Measurements from ENCODE around the gene KISS1. TPM values are rescaled to one million over a fixed set of nuclear protein-coding genes. Genes with fewer than 3 reads are reported as not detected.

KISS1 gene
- polyA plus RNA-seq, 1 donor (not counting 4 experiments of a cell fraction or from before 2014, with no cell fraction given): not detected

DNA sequence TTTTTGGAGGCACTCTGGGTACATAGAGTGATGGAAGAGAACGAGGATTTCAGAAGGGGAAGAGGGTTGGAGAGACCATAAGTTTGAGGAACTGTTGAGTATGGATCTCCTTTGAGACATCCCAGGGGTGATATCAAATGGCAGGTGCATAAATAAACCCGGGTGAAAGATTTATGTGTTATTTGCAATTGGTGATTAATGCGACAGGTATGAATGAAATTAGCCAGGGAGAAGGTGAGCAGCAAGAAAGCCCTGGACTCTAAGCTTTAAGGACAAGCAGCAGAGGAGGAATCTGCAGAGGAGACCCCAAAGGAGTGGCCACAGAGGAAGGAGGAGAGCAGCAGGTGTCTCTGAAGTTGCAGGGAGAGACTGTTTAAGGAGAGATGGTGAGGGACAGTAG lies 21.3 kb downstream of the KISS1 start:
- Histone ChIP-seq H3K9me3 (ENCODE audit: control insufficient read depth, low read depth, low read length) (peaks cover 1% of the 10 kb centered on the region), H3K9ac (ENCODE audit: control insufficient read depth, extremely low read depth, insufficient read depth, low read length) (no peak overlapping the region), H3K27ac (ENCODE audit: control insufficient read depth, insufficient read depth, low read length) (no peak overlapping the region), H3K79me2 (ENCODE audit: control insufficient read depth, insufficient read depth, low read length) (no peaks in the 10 kb centered on the region), H3K4me2 (ENCODE audit: control insufficient read depth, extremely low read depth, insufficient read depth, low read depth, low read length) (no peak overlapping the region), H3K36me3 (ENCODE audit: control insufficient read depth in 2 of 2, extremely low read depth in 1 of 2, insufficient read depth in 2 of 2, low read length in 2 of 2) (no peaks in the 10 kb centered on the region), H3K27me3 (ENCODE audit: control insufficient read depth, extremely low read depth, insufficient read depth, low read length) (no peaks in the 10 kb centered on the region), H4K20me1 (ENCODE audit: control insufficient read depth, extremely low read depth, insufficient read depth, low read length) (no peaks in the 10 kb centered on the region), H3K4me1 (ENCODE audit: control insufficient read depth, extremely low read depth, insufficient read depth, low read length) (peaks cover 19% of the 10 kb centered on the region), H3K9me1 (ENCODE audit: control insufficient read depth, extremely low read depth, insufficient read depth, low read length) (no peaks in the 10 kb centered on the region), H2AFZ (ENCODE audit: control insufficient read depth, low read length) (no peak overlapping the region), H3K4me3 (ENCODE audit: control insufficient read depth in 2 of 3, extremely low read depth in 1 of 3, insufficient read depth in 2 of 3, low read depth in 1 of 3, low read length in 3 of 3) (no peak overlapping the region)
- FAIRE-seq (no peak), DNase-seq (ENCODE audit: low read depth, low spot score) (no peak)
- TF ChIP-seq, protein P1, sequence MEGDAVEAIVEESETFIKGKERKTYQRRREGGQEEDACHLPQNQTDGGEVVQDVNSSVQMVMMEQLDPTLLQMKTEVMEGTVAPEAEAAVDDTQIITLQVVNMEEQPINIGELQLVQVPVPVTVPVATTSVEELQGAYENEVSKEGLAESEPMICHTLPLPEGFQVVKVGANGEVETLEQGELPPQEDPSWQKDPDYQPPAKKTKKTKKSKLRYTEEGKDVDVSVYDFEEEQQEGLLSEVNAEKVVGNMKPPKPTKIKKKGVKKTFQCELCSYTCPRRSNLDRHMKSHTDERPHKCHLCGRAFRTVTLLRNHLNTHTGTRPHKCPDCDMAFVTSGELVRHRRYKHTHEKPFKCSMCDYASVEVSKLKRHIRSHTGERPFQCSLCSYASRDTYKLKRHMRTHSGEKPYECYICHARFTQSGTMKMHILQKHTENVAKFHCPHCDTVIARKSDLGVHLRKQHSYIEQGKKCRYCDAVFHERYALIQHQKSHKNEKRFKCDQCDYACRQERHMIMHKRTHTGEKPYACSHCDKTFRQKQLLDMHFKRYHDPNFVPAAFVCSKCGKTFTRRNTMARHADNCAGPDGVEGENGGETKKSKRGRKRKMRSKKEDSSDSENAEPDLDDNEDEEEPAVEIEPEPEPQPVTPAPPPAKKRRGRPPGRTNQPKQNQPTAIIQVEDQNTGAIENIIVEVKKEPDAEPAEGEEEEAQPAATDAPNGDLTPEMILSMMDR (optimal IDR thresholded peaks at IDR 0.05 in 1 of 3, IDR thresholded peaks at IDR 0.05 in 1 of 3, conservative IDR thresholded peaks at IDR 0.05 in 1 of 3; ENCODE audit: extremely low read depth in 1 of 3, insufficient read depth in 2 of 3, low read length in 3 of 3): no peak
- no peak for TF ChIP-seq EZH2 (IDR thresholded peaks at IDR 0.05; ENCODE audit: low read length)
- dilution Hi-C loops (cut with MboI; ENCODE audit: extremely low pct_ligation_motif_present, low sequenced_read_pairs): no loop called here

DNA sequence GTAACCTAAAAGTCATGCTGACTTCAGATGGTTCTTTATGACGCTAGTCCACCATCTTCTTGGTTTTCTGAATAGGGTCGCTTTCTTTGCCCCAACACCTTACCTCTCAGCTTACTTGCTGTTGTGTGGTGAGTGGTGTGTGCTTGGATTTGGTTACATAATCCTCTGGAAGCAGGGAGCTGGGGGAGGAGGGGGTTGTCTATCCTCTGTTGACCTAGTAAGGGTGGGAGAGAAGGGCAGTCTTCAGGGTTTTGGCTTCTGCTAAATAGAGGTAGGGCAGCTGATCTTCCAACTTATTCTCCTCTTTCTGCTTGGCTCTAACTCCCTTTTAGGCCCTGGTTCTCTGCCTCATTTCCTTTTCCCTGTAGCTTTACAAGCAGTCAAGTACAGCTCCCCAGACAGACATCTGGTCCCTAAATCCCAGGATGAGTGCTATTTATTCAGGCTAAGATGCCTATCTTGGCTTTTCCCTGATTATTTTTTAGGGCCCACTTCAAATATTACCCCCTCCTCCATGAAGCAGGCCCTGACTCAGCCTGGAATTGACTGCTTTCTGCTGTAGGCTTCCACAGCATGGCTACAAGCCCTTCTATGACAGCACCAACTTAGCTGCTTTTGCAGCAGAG lies 23.8 kb downstream of the KISS1 start:
- H3K36me3 ChIP-seq (ENCODE audit: control insufficient read depth in 2 of 2, extremely low read depth in 1 of 2, insufficient read depth in 2 of 2, low read length in 2 of 2): no peaks in the 10 kb centered on the region
- H3K27me3 ChIP-seq (ENCODE audit: control insufficient read depth, extremely low read depth, insufficient read depth, low read length): no peaks in the 10 kb centered on the region
- DNase-seq (ENCODE audit: low read depth, low spot score) (no peak), FAIRE-seq (no peak)
- H3K9me3 ChIP-seq (ENCODE audit: control insufficient read depth, low read depth, low read length): peaks cover 6% of the 10 kb centered on the region
- H3K4me3 ChIP-seq (ENCODE audit: control insufficient read depth in 2 of 3, extremely low read depth in 1 of 3, insufficient read depth in 2 of 3, low read depth in 1 of 3, low read length in 3 of 3): no peak overlapping the region
- H3K27ac ChIP-seq (ENCODE audit: control insufficient read depth, insufficient read depth, low read length): peak overlapping the region; percentile 10
- TF ChIP-seq, protein P1 (optimal IDR thresholded peaks at IDR 0.05 in 1 of 3, IDR thresholded peaks at IDR 0.05 in 1 of 3, conservative IDR thresholded peaks at IDR 0.05 in 1 of 3; ENCODE audit: extremely low read depth in 1 of 3, insufficient read depth in 2 of 3, low read length in 3 of 3): no peak
- no peak for TF ChIP-seq EZH2 (IDR thresholded peaks at IDR 0.05; ENCODE audit: low read length)
- no peaks in the 10 kb centered on the region for H4K20me1 ChIP-seq (ENCODE audit: control insufficient read depth, extremely low read depth, insufficient read depth, low read length)
- H2AFZ ChIP-seq (ENCODE audit: control insufficient read depth, low read length): peak overlapping the region; percentile 25
- no peaks in the 10 kb centered on the region for H3K79me2 ChIP-seq (ENCODE audit: control insufficient read depth, insufficient read depth, low read length)
- H3K9me1 ChIP-seq (ENCODE audit: control insufficient read depth, extremely low read depth, insufficient read depth, low read length): no peaks in the 10 kb centered on the region
- no peak overlapping the region for H3K4me2 ChIP-seq (ENCODE audit: control insufficient read depth, extremely low read depth, insufficient read depth, low read depth, low read length)
- H3K4me1 ChIP-seq (ENCODE audit: control insufficient read depth, extremely low read depth, insufficient read depth, low read length): peaks cover 19% of the 10 kb centered on the region
- dilution Hi-C loops (cut with MboI; ENCODE audit: extremely low pct_ligation_motif_present, low sequenced_read_pairs): no loop called here
- H3K9ac ChIP-seq (ENCODE audit: control insufficient read depth, extremely low read depth, insufficient read depth, low read length): no peak overlapping the region
